GM21619 (cell line): ENCODE data around the gene HPGD.
"Not testable (repeated sequence)": the region's sequence is repeated elsewhere in the genome, so short reads cannot be mapped to it uniquely, and the experiment has no call there.

Source experiments
- ATAC-seq: cut with Tn5 transposase; IDR thresholded peaks from one replicate; pipeline ENCODE4 v1.9.1; 2021; ENCODE audit not compliant: unreplicated experiment

Gene HPGD

DNA sequence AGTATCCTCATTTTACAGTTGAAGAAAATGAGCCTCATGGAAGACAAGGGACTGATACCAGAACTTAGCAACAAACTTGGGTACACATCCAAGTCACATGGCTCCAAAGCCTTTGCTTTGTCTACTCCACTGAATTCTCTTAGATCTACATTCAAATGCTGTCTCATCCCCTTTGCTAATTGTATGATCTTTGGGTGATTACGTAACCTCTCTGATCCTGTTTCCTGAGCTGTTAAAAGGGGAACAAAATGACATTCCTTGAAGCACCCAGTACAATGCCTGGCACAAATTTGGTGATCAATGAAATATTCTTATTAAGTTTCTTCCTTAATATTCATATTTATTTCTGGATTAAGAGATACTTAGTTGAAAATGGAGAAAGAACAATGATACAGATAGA lies 5.9 kb upstream of the HPGD start:
- no peak for ATAC-seq

DNA sequence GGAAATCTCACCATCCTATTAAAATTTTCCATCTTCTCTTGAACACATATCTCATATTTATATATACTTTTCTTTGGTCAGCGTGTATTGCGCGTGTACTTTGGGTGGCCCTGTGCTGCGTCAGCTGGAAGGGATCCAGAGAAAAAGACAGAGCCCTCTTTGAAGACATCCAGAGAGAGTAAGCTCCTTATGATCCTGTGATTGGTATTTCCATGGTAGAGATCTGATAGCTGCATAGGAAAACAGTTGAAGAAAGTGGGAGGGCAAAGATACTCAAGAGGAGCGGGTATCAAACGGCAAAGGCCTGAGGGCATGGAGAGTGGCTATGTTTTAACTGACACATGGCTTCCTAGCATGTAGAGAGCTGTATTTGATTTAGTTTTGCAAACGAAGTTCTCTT lies 4.4 kb upstream of the HPGD start:
- no peak for ATAC-seq

DNA sequence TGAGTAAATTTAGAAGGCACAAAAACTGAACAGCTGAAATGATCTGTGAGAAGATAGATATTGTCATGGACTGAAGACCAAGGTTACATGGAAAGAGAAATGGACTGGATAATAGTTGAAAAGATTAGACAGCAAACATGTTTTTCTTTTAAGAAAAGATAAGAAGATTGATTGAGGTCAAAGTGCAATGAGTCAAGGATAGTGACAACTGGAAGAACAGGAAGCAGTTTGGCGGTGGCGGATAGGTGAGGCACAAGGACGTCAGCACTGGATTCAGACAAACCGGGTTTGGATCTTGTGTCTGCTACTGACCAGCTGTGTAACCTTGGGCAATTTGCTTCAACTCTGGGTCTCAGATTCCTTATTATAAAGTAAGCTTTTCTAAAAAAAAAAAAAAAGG lies 2.0 kb upstream of the HPGD start:
- ATAC-seq, result no peak

DNA sequence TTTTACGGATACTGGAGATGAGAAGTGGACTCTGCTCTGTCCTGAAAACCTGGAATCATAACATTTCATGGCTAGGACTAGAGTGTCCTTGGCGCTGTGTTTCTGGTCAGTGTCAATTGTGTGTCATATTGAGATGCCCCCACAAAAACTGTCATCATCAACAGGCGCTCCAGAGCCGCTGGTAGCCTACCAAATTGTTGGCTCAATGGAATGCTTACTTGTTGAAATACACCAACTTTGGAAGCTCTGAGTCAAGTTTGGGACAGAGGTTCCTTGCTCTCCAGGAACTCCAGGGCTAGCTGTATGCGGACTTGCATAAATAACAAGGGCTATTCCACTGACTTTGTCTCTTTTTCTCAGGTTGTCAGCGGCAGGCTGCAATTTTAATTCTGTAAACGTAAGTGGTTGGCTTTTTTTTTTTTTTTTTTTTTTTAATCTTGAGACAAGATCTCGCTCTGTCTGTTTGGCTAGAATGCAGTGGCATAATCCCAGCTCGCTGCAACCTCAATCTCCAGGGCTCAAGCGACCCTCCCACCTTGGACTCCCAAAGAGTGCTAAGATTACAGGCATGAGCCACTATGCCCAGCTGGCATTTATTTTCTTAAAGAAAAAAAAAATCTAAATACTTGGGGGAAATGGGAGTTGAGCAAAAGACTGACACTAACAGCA lies 871 bp upstream of the HPGD start:
- ATAC-seq, result no peak

DNA sequence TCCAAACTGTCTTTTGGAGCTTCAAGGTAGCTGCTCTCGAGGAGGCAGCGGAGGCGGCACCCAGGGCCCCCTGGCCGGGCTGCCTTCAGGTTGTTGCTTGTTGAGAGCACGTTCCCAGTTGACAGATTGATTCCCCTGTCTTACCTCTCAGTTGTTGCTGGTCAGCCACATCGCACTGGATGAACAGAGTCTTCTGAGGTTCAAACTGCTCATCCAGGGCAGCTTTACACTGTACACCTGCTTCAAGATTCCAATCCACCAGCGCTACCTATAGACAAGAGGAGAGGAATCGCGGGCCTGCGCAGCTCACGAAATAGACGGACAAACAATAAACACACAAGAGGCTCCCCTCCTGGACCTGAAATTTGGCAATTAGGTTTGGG lies 497 bp downstream of the HPGD start:
- ATAC-seq, result peak; percentile 23

DNA sequence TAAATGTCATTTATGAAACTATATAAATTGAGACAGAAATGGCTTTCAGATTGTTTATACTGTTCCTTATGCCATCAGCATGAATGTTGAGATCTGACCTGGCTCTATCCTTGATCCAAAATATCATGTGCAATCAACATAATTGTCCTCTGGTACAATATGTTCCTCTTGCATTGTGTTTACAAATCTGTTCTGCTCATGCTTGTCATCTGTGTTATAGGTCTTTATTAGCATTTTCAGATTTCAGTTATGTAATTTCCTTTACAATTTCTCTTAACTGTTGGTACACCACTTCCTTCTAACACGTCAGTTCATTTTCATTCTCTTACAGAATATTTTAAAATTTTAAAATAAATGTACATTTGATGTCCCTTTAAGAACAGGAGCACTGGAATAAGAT lies 1.6 kb downstream of the HPGD start:
- no peak for ATAC-seq

DNA sequence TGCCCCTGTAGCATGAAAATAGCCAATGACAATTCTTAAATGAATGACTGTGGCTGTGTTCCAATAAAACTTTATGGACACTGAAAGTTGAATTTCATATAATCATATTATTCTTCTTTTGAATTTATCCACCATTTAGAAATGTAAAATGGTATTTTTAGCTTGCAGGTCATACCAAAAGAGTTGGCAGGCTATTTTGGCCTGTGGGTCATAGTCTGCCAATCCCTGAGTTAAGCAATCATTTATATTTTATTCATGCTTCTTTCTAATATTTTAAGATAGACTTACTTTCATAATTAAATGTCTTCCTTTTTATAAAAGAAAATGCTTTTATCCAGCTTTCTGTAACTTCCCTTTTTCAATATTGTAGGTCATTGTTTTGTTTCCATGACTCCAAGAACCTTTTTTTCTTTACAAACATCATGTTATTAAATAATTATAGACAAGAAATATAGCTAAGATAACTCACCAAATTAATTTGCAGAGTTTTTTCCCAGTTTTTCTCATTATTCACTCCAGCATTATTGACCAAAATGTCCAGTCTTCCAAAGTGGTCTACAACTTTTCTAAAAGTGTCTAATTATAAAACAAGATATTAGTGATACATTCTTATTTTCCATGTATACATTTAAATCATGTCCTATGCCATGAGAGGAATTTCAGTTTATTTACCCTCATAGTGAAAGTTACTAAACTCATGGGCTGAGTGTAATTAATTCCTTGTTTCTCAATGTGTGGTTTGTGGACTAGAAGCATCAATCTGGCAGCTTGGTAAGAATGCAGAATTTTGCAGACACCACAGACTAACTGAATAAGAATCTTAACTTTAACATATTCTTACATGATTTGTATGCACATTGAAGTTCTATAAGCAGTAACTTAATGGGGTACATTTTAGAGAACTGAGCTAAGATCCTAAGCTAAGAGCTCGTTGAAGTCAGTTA lies 4.5 kb downstream of the HPGD start:
- no peak for ATAC-seq

DNA sequence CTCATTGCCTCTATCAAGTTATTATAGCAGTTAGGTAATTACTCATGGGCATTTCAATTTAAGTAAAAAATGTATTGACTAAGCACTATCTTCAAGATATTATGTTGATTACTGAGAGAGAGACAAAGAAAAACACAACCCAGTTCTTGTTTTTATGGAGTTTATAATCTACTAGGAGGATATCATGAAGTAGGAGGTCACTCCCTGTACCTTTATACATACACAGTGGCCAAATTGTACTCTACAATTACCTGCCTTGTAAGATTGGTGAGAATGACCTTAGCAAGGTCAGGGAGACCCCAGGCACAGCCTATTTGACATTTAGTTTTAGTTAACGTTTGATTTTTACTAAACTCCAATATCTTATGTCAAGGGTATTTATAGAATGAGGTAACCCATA lies 5.5 kb downstream of the HPGD start:
- ATAC-seq, result no peak

DNA sequence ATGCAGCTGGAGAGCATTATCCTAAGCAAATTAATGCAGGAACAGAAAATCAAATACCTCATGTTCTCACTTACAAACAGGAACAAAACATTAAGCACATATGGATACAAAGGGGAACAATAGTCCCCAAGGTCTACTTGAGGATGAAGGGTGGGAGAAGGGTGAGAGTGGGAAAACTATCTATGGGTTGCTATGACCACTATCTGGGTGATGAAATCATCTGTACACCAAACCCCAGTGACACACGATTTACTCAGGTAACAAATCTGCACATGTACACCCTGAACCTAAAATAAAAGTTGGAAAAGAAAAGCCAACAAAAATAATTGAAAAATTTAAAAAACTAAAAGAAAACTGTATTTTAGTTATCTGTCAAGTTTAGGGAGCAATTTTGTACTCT lies 5.9 kb downstream of the HPGD start:
- ATAC-seq, result no peak

DNA sequence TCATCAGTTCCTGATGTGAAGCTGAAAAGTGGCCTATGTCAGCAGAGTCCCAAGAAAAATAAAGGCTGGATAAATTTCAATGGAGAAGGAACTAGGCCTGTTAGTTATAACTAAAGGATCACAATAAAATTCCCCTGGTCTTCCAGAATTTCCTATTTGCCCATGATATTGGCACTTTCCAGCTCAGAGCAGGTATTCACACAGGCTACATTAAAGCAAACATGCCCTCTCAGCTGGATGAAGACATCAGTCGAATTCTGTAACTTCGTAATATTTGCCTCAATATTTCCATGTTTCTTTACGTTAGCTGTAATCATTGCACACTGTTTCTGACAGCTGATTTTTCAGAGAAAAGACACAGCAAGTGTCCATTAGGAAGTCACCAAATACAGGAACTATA lies 9.5 kb downstream of the HPGD start:
- no peak for ATAC-seq

DNA sequence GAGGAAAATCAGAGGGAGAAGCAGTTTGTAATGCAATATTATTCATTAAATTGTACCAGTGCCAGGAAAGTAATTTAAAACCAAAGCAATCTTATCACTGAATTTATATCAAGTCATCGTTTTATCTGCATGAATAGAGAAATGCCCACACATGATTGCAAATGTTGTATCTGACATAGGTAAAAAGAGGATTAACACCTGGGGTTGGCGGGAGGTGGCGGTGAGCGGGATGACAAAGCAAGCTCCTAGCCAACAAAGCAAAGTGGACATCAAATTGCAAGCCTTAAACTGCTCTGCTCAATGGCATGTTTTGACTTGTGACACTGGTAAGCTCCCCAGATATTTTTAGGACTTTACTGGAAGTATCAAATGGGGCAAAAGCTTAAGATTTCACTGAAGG lies 16.4 kb downstream of the HPGD start:
- ATAC-seq, result no peak

DNA sequence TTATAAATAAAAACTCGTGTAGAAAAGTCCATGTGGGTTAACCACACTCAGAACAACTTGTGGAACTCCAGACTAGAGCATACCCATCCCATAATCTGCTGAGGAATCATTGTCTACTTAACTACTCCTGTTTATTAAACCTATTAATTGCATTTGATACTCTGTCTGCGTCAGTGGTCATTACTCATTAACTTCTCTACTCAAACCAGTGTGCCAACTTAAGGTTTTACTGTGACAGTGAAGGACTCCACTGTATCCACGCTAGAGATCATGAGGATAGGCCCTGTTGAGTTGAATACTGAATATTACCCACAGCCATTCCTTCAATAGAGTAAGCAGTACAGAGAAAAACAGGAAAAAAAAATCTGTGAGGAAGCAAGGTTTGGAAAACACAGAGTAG lies 17.3 kb downstream of the HPGD start:
- ATAC-seq, result no peak

DNA sequence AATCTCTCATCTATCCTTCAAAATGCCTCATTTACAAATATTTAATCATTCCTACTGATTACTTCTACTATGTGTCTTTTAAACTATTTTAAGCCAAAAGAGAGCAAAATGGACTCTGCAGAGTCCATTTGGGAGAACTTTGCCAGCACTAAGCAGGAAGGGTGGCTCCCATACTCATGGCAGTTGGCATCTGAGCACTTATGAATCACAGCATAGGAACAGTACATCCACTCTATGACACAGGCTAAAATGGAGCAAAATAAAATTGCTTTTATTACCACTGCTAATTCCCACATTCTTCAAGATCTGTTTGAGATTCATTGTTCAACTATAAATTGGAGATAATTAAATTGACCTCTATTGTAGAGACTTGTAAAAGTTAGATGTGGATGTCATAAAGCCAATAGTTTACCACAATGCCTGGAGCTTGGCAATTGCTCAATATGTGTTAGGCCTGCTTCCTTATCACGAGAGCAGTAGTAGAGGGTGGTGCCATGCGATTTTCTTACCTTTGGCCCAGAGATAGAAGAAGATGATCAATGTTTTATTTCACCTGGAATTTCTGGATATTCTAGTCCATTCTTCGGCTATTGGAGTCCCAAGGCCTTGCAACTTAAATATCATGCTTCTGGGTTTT lies 19.1 kb downstream of the HPGD start:
- no peak for ATAC-seq

DNA sequence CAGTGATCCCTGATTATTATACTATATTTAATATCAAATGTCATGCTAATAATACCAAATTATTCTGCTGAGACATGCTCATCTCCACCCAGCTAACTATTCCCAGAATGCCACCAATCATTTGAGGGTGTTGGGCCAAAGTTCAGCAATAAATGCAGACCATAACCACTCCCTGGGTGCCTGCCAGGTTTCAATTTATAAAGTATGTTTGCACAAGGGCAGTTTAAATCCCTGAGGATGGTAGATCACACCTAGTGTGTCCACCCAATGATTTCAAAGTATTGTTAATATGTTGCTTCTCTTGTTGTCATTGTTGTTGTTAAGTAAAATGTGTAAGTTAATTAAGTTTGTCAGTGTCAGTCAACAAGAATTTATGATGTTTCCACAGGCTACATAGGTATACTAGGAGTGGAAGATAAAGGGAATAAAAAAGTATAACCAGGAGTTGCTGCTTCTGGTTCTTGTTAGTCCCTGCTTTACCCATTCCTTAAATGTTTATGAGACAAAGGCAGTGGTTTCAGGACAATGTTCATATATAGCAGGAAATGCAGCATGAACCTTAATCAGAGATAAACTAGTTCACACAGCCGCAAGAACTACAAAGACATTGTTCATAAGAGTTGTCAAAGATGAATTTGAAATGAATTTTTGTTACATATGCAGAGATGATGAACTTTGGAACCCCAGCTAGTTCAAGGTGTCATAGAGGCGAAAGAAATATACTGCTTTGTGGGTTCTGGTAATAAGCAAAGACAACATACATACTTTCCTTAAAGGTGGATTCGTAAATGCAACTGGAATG lies 25.5 kb downstream of the HPGD start:
- ATAC-seq, result no peak

DNA sequence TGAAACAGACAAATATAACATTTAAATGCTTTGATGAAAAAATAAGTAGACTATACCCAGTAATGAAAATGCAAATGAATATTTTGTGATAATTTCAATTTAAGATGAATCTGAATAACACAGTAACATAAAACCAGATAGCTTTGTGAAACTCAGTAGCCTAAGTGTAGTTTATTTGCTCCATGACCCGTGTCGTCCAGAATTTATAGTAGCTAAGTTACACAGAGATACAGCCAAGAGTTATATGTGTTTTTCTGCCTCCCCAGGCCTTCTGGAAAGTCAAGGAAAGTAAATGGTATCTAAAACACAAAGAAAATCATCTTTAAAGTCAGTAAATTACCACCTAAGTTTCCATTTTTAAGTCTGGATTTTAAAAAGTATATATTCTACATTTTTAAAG lies 26.7 kb downstream of the HPGD start:
- no peak for ATAC-seq

DNA sequence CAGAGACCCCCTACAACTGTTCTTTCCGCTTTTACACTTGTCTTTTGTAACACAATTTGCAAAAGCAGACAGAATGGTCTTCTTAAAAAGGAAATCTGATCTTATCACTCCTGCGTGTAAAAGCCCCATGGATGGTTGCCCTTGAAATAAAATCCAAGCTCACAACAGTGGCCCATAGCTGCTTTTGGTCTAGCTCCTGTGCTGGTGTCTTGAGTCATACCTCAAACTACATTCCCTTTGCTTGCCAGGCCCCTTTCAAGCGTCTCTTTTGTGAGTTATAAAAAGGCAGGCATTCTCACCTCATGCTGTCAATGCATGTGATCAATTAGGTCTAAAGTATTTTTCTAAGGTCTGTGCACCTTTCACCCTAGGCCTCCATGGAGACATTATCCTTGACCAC lies 27.6 kb downstream of the HPGD start:
- ATAC-seq, result no peak

DNA sequence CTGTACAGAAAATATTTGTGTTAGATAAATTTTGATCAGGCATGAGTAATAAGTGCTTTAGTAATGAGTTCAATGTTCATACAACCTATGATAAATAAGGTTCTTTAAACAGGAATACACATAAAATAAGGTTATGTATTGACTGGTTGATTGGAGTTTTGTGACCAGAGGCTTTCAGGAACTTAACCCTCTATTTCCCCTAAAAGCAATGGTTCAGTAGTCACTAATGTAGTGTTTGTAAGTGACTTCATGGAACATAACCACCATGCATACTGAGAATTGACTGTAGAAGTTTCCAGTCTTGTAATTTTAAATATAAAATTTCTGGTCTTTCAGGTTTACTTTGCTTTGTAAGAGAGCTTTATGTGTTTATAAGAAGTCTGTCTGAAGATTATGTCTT lies 28.1 kb downstream of the HPGD start:
- no peak for ATAC-seq

DNA sequence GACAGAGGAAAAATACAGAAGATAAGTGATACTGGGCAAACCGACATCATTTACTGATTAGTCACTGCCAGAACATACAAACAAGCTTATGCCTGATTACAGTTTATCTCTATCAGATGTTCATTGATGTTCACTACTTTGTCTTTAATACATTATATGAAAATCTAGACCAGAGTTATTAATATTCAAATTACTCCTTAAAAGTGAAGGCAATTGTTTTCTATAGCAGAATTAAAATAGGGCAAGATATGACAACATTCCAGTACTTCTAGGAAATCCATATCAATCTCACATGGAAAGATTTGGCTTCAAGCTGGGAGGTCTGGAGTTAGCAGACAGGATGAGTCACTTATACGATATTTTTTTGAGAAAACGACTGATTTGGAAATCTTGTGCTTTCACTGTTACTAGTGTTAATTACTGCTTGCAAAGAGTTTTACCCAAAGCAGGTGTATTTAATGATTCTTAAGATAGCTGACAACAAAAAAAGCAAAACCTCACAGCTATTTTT lies 31.8 kb downstream of the HPGD start:
- no peak for ATAC-seq

DNA sequence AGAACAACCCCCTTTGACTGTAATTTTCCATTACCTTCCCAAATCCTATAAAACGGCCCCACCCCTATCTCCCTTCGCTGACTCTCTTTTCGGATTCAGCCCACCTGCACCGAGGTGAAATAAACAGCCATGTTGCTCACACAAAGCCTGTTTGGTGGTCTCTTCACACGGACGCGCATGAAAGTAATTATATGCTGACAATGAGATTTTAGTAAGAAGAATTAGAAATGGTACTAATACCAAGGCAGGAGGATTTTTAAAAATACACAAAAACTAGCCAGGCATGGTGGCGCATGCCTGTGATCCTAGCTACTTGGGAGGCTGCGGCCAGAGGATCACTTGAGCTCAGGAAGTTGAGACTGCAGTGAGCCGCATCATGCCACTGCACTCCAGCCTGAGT lies 33.9 kb downstream of the HPGD start:
- not testable (repeated sequence) for ATAC-seq

DNA sequence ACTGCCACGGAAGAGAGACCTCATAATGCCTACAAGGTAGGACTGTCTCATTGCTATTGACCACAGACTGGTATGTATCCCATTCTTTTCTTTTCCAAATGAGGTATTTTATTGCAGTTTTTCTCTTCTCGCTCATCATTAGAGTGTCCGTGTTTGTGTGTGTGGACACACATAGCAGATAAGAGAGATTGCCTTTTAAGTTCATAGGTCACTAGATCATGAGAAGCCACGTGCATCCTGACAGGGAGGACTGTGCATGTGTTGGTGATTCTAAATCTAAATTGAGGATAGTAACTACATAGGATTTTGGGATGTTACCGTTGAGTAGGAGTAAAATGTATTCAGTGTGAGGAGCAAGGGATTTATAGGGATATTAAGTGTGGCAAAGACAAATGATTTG lies 37.3 kb downstream of the HPGD start:
- no peak for ATAC-seq

DNA sequence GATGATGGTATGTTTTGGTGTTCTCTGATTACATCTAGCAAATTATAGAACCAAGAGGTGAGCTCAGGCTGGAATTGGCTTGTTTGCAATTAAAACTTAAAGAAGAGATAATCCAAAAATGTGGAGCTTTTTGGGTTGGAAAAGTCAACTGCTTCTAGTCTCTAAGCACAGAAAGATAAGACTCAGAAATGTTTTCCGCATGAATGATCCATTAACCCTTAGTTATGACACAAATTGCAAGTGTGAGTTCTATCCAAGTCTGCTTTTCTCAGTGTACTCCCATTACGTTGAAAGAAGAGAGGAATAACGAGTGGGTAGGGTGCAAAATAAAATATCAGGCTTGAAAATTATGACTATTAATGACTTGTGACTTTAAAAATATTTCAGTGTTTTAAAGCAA lies 38.5 kb downstream of the HPGD start:
- ATAC-seq, result no peak
